Psoas muscle (tissue), 8 donors: ENCODE measurements around the gene CUL4B. TPM values are rescaled to one million over a fixed set of nuclear protein-coding genes. Genes with fewer than 3 reads are reported as not detected.
"Not testable (repeated sequence)": the region's sequence is repeated elsewhere in the genome, so short reads cannot be mapped to it uniquely, and the experiment has no call there.

ENCODE experiments used
- ATAC-seq, 4 donors: fragments of 200-7000 bp; cut with Tn5 transposase; one replicate each; pipeline ENCODE4 v1.9.1; 2020; ENCODE audit warnings: moderate library complexity in 3 of 4, mild to moderate bottlenecking in 2 of 4
- DNase-seq, 2 donors: peaks; one replicate each; pipeline ENCODE4 v3.0.0-alpha.2; 2020
- H3K27ac ChIP-seq: fragments of 200-600 bp; one replicate; pipeline ENCODE4 v1.8.0; 2022
- H3K27me3 ChIP-seq, 3 donors: fragments of 200-600 bp in 1 of 3; one replicate each; pipeline versions ENCODE4 v1.6.1 to v1.8.0; 2013 to 2022; ENCODE audit warnings: low read length in 2 of 3, mild to moderate bottlenecking in 2 of 3, moderate library complexity in 1 of 3; ENCODE audit not compliant: insufficient read depth in 3 of 3
- H3K36me3 ChIP-seq, 2 donors: fragments of 200-600 bp in 1 of 2; one replicate each; pipeline versions ENCODE4 v1.6.1 to v1.8.0; 2013 to 2022; ENCODE audit warnings: low read depth in 1 of 2, mild to moderate bottlenecking in 1 of 2, moderate library complexity in 1 of 2; ENCODE audit not compliant: insufficient read depth in 1 of 2
- H3K4me1 ChIP-seq: fragments of 200-600 bp; one replicate; pipeline ENCODE4 v1.8.0; 2022
- H3K4me3 ChIP-seq: fragments of 200-600 bp; one replicate; pipeline ENCODE4 v1.8.0; 2022; ENCODE audit warnings: mild to moderate bottlenecking
- H3K9me3 ChIP-seq: fragments of 200-600 bp; one replicate; pipeline ENCODE4 v1.8.0; 2022
- CTCF ChIP-seq: fragments of 200-600 bp; IDR thresholded peaks from one replicate; pipeline ENCODE4 v1.8.0; 2022; ENCODE audit warnings: antibody characterized with exemption
- WGBS, 3 donors: extraction: QIAGEN DNeasy Blood & Tissue Kit; methylation state at CpG; one replicate each; pipeline versions ENCODE4 v1.1.6 to v1.1.7; 2013; 5-methylcytosine and 5-hydroxymethylcytosine counted together
- intact Hi-C, 2 donors: fragments of 100-400 bp; cut with DNase I; formaldehyde crosslinking; loops; one replicate each; pipeline versions ENCODE4 v1.11.0 to v1.14.2; 2022
- polyA plus RNA-seq, 3 donors: library from polyadenylated mRNA; stranded (reverse); fragments of 200-250 nt; gene quantifications; one replicate each; pipeline ENCODE4 v1.2.3, GENCODE V29; 2013
- total RNA-seq, 4 donors: library from RNA; stranded (reverse); fragmentation: NEBNext Ultra II Directional in 2 of 4; extraction: Animal tissue kit (Norgen Biotek cat#: 25700) in 2 of 4; gene quantifications; one replicate each; pipeline versions ENCODE4 v1.2.1 to v1.2.4, GENCODE V29; 2021 to 2023
- donor health status: healthy with polysubstance abuse.
- donor health status: DM: no; HTN: no; CAD: no; lungs with moderate emphysema.
- donor health status: Bipolar disorder and iron deficiency.
- donor health status: healthy.
- donor health status: DM: yes; HTN: yes; CAD: no.
- donor health status: DM: no; HTN: no; CAD: no.
- donor health status: DM: no; HTN: no; CAD: no.
- donor health status: DM: yes; HTN: yes; CAD: no.

CUL4B gene
- total and polyA plus RNA-seq, 7 donors: 6.0 to 13.1 (median 11.1) TPM

GRCh38 chrX:120575379-120576114, 14.8 kb upstream of the CUL4B start:
- WGBS, 3 donors: 63 to 83% (median 82%) methylated on average over 18 of the region's 18 CpGs
- no peak for TF ChIP-seq CTCF
- Histone ChIP-seq H3K4me3 (no peak overlapping the region), H3K27me3 (no peaks in the 10 kb centered on the region), H3K27ac (no peak overlapping the region), H3K36me3 (no peaks in the 10 kb centered on the region), H3K9me3 (no peaks in the 10 kb centered on the region), H3K4me1 (no peaks in the 10 kb centered on the region)
- ATAC-seq (no peak), DNase-seq (no peak)
- intact Hi-C loops: no loop called here

DNA sequence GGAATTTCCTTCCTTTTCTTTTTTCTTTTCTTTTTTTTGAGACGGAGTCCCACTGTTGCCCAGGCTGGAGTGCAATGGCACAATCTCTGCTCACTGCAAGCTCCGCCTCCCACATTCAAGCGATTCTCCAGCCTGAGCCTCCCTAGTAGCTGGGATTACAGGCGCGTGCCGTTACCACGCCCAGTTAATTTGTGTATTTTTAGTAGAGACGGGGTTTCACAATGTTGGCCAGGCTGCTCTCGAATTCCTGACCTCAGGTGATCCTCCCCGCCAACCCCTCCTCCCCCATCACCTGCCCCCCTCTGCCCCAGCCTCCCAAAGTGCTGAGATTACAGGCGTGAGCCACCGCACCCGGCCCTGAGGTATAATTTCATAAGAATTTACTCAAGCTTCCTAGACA, 13.0 kb upstream of the CUL4B start:
- H3K4me1 ChIP-seq, H3K27me3 ChIP-seq, H3K27ac ChIP-seq, ATAC-seq, H3K36me3 ChIP-seq, H3K9me3 ChIP-seq, intact Hi-C loops, DNase-seq, H3K4me3 ChIP-seq: not testable (repeated sequence)
- WGBS, 3 donors: 73 to 87% (median 83%) methylated on average over 13 of the region's 13 CpGs

- Histone ChIP-seq H3K27me3 (no peaks in the 10 kb centered on the region), H3K36me3 (no peaks in the 10 kb centered on the region), H3K9me3 (no peaks in the 10 kb centered on the region), H3K4me1 (no peaks in the 10 kb centered on the region), H3K27ac (no peak overlapping the region), H3K4me3 (no peak overlapping the region)
- no peak for TF ChIP-seq CTCF
- DNase-seq: no peak
- WGBS, 3 donors: 60 to 94% (median 76%) methylated on average over 3 of the region's 3 CpGs
- ATAC-seq: no peak
- intact Hi-C loops: no loop called here
These were observed 9.3 kb upstream of the CUL4B start for GRCh38 chrX:120570011-120570600.

- no peaks in the 10 kb centered on the region for H3K27me3 ChIP-seq
- no peak overlapping the region for H3K27ac ChIP-seq
- intact Hi-C loops: no loop called here
- ATAC-seq (no peak), DNase-seq (no peak)
- H3K4me3 ChIP-seq: no peak overlapping the region
- no peaks in the 10 kb centered on the region for H3K36me3 ChIP-seq
- no peaks in the 10 kb centered on the region for H3K9me3 ChIP-seq
- no peaks in the 10 kb centered on the region for H3K4me1 ChIP-seq
- no peak for TF ChIP-seq CTCF
- WGBS, 3 donors: 75 to 88% (median 81%) methylated on average over 3 of the region's 3 CpGs
These were observed 7.8 kb upstream of the CUL4B start for GRCh38 chrX:120568609-120569008.

- no peak overlapping the region for H3K4me3 ChIP-seq
- H3K27ac ChIP-seq: no peak overlapping the region
- H3K36me3 ChIP-seq: no peaks in the 10 kb centered on the region
- intact Hi-C loops: no loop called here
- DNase-seq (no peak), ATAC-seq (no peak)
- TF ChIP-seq CTCF: no peak
- H3K4me1 ChIP-seq: no peaks in the 10 kb centered on the region
- no peaks in the 10 kb centered on the region for H3K9me3 ChIP-seq
- no peaks in the 10 kb centered on the region for H3K27me3 ChIP-seq
These were observed 7.3 kb upstream of the CUL4B start for GRCh38 chrX:120568035-120568434.
